WTC11 (cell line): ENCODE results near the gene NPEPPS.

Experiments used
- TCF7 ChIP-seq: sonication (generic); formaldehyde crosslinking; IDR thresholded peaks from 2 replicates; pipeline ENCODE4 v1.8.0; 2022; ENCODE audit warnings: mild to moderate bottlenecking, low read depth, missing genetic modification reagents, moderate library complexity
- TEAD1 ChIP-seq: sonication (generic); formaldehyde crosslinking; IDR thresholded peaks from 2 replicates; pipeline ENCODE4 v1.8.0; 2022; ENCODE audit warnings: mild to moderate bottlenecking, missing genetic modification reagents
- TF ChIP-seq, protein P1 (sequence below): sonication (generic); formaldehyde crosslinking; IDR thresholded peaks from 2 replicates; pipeline ENCODE4 v1.8.0; 2022; ENCODE audit warnings: mild to moderate bottlenecking, missing genetic modification reagents
- TF ChIP-seq, protein P2 (sequence below): sonication (generic); formaldehyde crosslinking; IDR thresholded peaks from 2 replicates; pipeline ENCODE4 v1.8.1; 2023; ENCODE audit warnings: mild to moderate bottlenecking, missing genetic modification reagents, moderate library complexity
- TF ChIP-seq, protein P3 (sequence below): fragments of 200-600 bp; IDR thresholded peaks from 2 replicates; pipeline ENCODE4 v1.8.0; 2022; ENCODE audit warnings: antibody characterized with exemption
- TF ChIP-seq, protein P4 (sequence below): sonication (generic); formaldehyde crosslinking; IDR thresholded peaks from 2 replicates; pipeline ENCODE4 v1.8.1; 2022; ENCODE audit warnings: low read depth, missing genetic modification reagents, borderline replicate concordance

DNA sequence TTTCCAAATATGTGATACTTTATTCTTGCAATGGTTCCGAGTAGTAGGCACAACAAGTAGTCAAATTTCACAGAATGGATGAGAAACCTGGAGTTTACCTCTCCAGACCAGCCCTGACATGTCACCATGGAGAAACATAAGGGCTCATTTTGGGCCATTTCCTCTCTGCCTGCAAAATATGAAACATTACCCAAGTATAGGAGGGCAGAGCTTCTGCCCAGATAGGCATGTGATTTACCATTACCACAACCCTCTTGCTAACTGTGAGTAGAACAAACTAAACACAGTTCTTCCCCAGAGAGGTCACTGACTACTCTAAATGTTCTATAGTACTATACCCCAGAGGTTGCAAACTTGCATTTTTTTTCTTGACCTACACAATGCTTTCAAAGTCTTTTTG lies 103.1 kb downstream of the NPEPPS start:
- TF ChIP-seq, protein P1, sequence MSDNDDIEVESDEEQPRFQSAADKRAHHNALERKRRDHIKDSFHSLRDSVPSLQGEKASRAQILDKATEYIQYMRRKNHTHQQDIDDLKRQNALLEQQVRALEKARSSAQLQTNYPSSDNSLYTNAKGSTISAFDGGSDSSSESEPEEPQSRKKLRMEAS (CRISPR knock-in tag): no peak
- TF ChIP-seq TCF7 (CRISPR knock-in tag) (no peak), TEAD1 (CRISPR knock-in tag) (no peak)
- TF ChIP-seq, protein P2, sequence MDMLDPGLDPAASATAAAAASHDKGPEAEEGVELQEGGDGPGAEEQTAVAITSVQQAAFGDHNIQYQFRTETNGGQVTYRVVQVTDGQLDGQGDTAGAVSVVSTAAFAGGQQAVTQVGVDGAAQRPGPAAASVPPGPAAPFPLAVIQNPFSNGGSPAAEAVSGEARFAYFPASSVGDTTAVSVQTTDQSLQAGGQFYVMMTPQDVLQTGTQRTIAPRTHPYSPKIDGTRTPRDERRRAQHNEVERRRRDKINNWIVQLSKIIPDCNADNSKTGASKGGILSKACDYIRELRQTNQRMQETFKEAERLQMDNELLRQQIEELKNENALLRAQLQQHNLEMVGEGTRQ (CRISPR knock-in tag): no peak
- TF ChIP-seq, protein P3, sequence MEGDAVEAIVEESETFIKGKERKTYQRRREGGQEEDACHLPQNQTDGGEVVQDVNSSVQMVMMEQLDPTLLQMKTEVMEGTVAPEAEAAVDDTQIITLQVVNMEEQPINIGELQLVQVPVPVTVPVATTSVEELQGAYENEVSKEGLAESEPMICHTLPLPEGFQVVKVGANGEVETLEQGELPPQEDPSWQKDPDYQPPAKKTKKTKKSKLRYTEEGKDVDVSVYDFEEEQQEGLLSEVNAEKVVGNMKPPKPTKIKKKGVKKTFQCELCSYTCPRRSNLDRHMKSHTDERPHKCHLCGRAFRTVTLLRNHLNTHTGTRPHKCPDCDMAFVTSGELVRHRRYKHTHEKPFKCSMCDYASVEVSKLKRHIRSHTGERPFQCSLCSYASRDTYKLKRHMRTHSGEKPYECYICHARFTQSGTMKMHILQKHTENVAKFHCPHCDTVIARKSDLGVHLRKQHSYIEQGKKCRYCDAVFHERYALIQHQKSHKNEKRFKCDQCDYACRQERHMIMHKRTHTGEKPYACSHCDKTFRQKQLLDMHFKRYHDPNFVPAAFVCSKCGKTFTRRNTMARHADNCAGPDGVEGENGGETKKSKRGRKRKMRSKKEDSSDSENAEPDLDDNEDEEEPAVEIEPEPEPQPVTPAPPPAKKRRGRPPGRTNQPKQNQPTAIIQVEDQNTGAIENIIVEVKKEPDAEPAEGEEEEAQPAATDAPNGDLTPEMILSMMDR: no peak
- TF ChIP-seq, protein P4, sequence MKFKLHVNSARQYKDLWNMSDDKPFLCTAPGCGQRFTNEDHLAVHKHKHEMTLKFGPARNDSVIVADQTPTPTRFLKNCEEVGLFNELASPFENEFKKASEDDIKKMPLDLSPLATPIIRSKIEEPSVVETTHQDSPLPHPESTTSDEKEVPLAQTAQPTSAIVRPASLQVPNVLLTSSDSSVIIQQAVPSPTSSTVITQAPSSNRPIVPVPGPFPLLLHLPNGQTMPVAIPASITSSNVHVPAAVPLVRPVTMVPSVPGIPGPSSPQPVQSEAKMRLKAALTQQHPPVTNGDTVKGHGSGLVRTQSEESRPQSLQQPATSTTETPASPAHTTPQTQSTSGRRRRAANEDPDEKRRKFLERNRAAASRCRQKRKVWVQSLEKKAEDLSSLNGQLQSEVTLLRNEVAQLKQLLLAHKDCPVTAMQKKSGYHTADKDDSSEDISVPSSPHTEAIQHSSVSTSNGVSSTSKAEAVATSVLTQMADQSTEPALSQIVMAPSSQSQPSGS (CRISPR knock-in tag): no peak
